NCI-H2107 treated with DMSO at 0.1 percent for 48 hours (cell line): ENCODE results near the gene TIGD1.

Experiments
- DNase-seq: peaks from one replicate; lab custom pipeline; 2025; ENCODE audit not compliant: unreplicated experiment; lab: John Stamatoyannopoulos, UW

Gene TIGD1

GRCh38 chr2:232524771-232525170 lies 25.6 kb downstream of the TIGD1 start:
- DNase-seq = no peak

- DNase-seq = no peak
These were observed 26.4 kb downstream of the TIGD1 start for GRCh38 chr2:232523682-232524597.

- no peak for DNase-seq
These were observed 27.0 kb downstream of the TIGD1 start for GRCh38 chr2:232523402-232523681.

GRCh38 chr2:232522623-232523401 lies 27.5 kb downstream of the TIGD1 start:
- no peak for DNase-seq

GRCh38 chr2:232521959-232522622 lies 28.3 kb downstream of the TIGD1 start:
- DNase-seq = no peak

GRCh38 chr2:232521098-232521497 lies 29.3 kb downstream of the TIGD1 start:
- no peak for DNase-seq

- no peak for DNase-seq
These were observed 29.9 kb downstream of the TIGD1 start for GRCh38 chr2:232520489-232520888.

- no peak for DNase-seq
These were observed 30.5 kb downstream of the TIGD1 start, which contains the start of gene PRSS56 for GRCh38 chr2:232519581-232520438. Gene PRSS56, plus strand, starts transcription at chr2:232520388. Its CDS starts 211 bp downstream, at chr2:232520599.

- no peak for DNase-seq
These were observed 31.5 kb downstream of the TIGD1 start for GRCh38 chr2:232518844-232519243.

GRCh38 chr2:232516551-232516950 lies 33.8 kb downstream of the TIGD1 start:
- no peak for DNase-seq

GRCh38 chr2:232515639-232516038 lies 34.7 kb downstream of the TIGD1 start:
- DNase-seq = no peak

GRCh38 chr2:232513353-232513752 lies 37.0 kb downstream of the TIGD1 start:
- no peak for DNase-seq

- DNase-seq = no peak
These were observed 37.8 kb downstream of the TIGD1 start for GRCh38 chr2:232512602-232513001.

- DNase-seq = no peak
These were observed 38.9 kb downstream of the TIGD1 start for GRCh38 chr2:232511336-232511890.

GRCh38 chr2:232508251-232508650 lies 42.1 kb downstream of the TIGD1 start:
- no peak for DNase-seq

- DNase-seq = no peak
These were observed 43.6 kb downstream of the TIGD1 start for GRCh38 chr2:232506709-232507108.

GRCh38 chr2:232505856-232506255 lies 44.5 kb downstream of the TIGD1 start:
- no peak for DNase-seq

- no peak for DNase-seq
These were observed 45.9 kb downstream of the TIGD1 start for GRCh38 chr2:232504438-232504837.

- no peak for DNase-seq
These were observed 46.5 kb downstream of the TIGD1 start for GRCh38 chr2:232503809-232504323.
